Endothelial cell of umbilical vein (primary cell): Measurements from ENCODE around the gene SAMD7. TPM values are rescaled to one million over a fixed set of nuclear protein-coding genes. Genes with fewer than 3 reads are reported as not detected.

Experiments
- BruUV-seq: library from RNA; stranded (reverse); fragments of 400-500 nt; replicated peaks from 2 replicates; lab custom pipeline; 2021; lab: Mats Ljungman, UMichigan
- CTCF ChIA-PET: fragments of 300-600, 350-600 bp; sonication (Branson Sonifier 250); formaldehyde crosslinking; loops from one replicate; lab custom pipeline; 2021; ENCODE audit warnings: antibody characterized with exemption, inconsistent platforms; lab: Charles Lee
- POLR2A ChIA-PET: fragments of 300-600, 350-600 bp; sonication (Branson Sonifier 250); formaldehyde crosslinking; loops from one replicate; lab custom pipeline; 2021; ENCODE audit warnings: antibody characterized with exemption, inconsistent platforms; lab: Charles Lee
- DNase-seq: peaks from one replicate; pipeline ENCODE4 v3.0.0-alpha.2; 2011; ENCODE audit warnings: low read depth, low spot score
- FAIRE-seq: peaks from 2 replicates; lab custom pipeline; 2011; peaks lifted over from hg19 to GRCh38; lab: Jason Lieb, UNC
- H2AFZ ChIP-seq: 2 replicates; pipeline ENCODE4 v1.6.0; 2012; ENCODE audit warnings: low read depth, low read length, control low read depth, inconsistent platforms
- H3K27ac ChIP-seq: 2 replicates; pipeline ENCODE4 v1.5.1; 2011; ENCODE audit warnings: low read depth, mild to moderate bottlenecking, control low read depth, low read length, moderate library complexity; ENCODE audit not compliant: insufficient read depth
- H3K27me3 ChIP-seq, 2 experiments: 2 replicates each; pipeline versions ENCODE4 v1.6.0 to v1.6.1; 2011; ENCODE audit warnings: low read length in 2 of 2, mixed read lengths in 1 of 2; ENCODE audit not compliant: control insufficient read depth in 2 of 2, insufficient read depth in 2 of 2
- H3K36me3 ChIP-seq, 2 experiments: 2 replicates in 1 of 2; 3 replicates in 1 of 2; pipeline ENCODE4 v1.5.1; 2011; ENCODE audit warnings: low read length in 2 of 2, mild to moderate bottlenecking in 1 of 2, moderate library complexity in 1 of 2; ENCODE audit not compliant: control insufficient read depth in 2 of 2, insufficient read depth in 2 of 2; ENCODE audit errors: extremely low read depth in 1 of 2
- H3K4me1 ChIP-seq: 3 replicates; pipeline ENCODE4 v1.5.1; 2011; ENCODE audit warnings: mild to moderate bottlenecking, low read length; ENCODE audit not compliant: control insufficient read depth, insufficient read depth; ENCODE audit errors: extremely low read depth
- H3K4me2 ChIP-seq: 2 replicates; pipeline ENCODE4 v1.6.1; 2011; ENCODE audit warnings: low read length, control low read depth, mixed read lengths; ENCODE audit not compliant: insufficient read depth
- H3K4me3 ChIP-seq, 3 experiments: fragments of 200-600 bp in 1 of 3; sonication (generic), shearing (Covaris generic) in 1 of 3; replicated peaks in 1 of 3; 2 replicates each; pipeline ENCODE4 v1.5.1; 2011 to 2016; ENCODE audit warnings: control low read depth in 3 of 3, low read length in 3 of 3, mild to moderate bottlenecking in 2 of 3, inconsistent platforms in 1 of 3, low read depth in 1 of 3, moderate library complexity in 1 of 3; ENCODE audit not compliant: insufficient read depth in 1 of 3
- H3K79me2 ChIP-seq: 2 replicates; pipeline ENCODE4 v1.6.0; 2012; ENCODE audit warnings: low read length, inconsistent platforms; ENCODE audit not compliant: control insufficient read depth, insufficient read depth
- H3K9ac ChIP-seq: replicated peaks from 2 replicates; pipeline ENCODE3; 2011; ENCODE audit warnings: low read length, control low read depth; ENCODE audit not compliant: insufficient read depth; ENCODE audit errors: extremely low read depth
- H3K9me1 ChIP-seq: replicated peaks from 3 replicates; pipeline ENCODE4 v1.6.0; 2011; ENCODE audit warnings: mild to moderate bottlenecking, low read length; ENCODE audit not compliant: control insufficient read depth, insufficient read depth; ENCODE audit errors: extremely low read depth
- H3K9me3 ChIP-seq: replicated peaks from 2 replicates; pipeline ENCODE4 v1.5.1; 2012; ENCODE audit warnings: low read length, inconsistent platforms; ENCODE audit not compliant: control insufficient read depth, insufficient read depth
- H4K20me1 ChIP-seq: replicated peaks from 2 replicates; pipeline ENCODE3; 2011; ENCODE audit warnings: mild to moderate bottlenecking, low read length; ENCODE audit not compliant: control insufficient read depth, insufficient read depth; ENCODE audit errors: extremely low read depth
- EZH2 ChIP-seq: IDR thresholded peaks from 2 replicates; pipeline ENCODE4 v1.6.1; 2012; ENCODE audit warnings: borderline replicate concordance, low read depth, mild to moderate bottlenecking, moderate library complexity, low read length, inconsistent platforms; ENCODE audit not compliant: severe bottlenecking
- FOS ChIP-seq: IDR thresholded peaks from 2 replicates; pipeline ENCODE4 v1.6.1; 2011; ENCODE audit warnings: mild to moderate bottlenecking, low read length, moderate library complexity, borderline replicate concordance; ENCODE audit not compliant: insufficient read depth
- GATA2 ChIP-seq: IDR thresholded peaks from 2 replicates; pipeline ENCODE4 v1.7.0; 2011; ENCODE audit warnings: low read depth, mild to moderate bottlenecking, moderate library complexity, mixed read lengths, low read length; ENCODE audit not compliant: insufficient read length, insufficient read depth
- JUN ChIP-seq: IDR thresholded peaks from 2 replicates; pipeline ENCODE4 v1.6.1; 2011; ENCODE audit warnings: borderline replicate concordance, low read depth; ENCODE audit not compliant: insufficient read length, insufficient read depth
- MYC ChIP-seq: IDR thresholded peaks from one replicate; pipeline ENCODE4 v1.6.1; 2011; ENCODE audit warnings: mild to moderate bottlenecking, low read depth, low read length
- POLR2A ChIP-seq: IDR thresholded peaks from 2 replicates; pipeline ENCODE4 v1.6.1; 2012; ENCODE audit warnings: low read depth, mild to moderate bottlenecking, control low read depth, low read length
- POLR2AphosphoS5 ChIP-seq: IDR thresholded peaks from 2 replicates; pipeline ENCODE4 v1.6.1; 2012; ENCODE audit warnings: low read depth, mild to moderate bottlenecking, control low read depth, low read length, moderate library complexity; ENCODE audit not compliant: insufficient read depth
- dilution Hi-C: fragments of 300-500 bp; cut with MboI; formaldehyde crosslinking; loops from one replicate; pipeline ENCODE4 v1.15.0; 2019; ENCODE audit warnings: low sequenced_read_pairs; ENCODE audit not compliant: extremely low pct_ligation_motif_present
- intact Hi-C: fragments of 100-400 bp; cut with micrococcal nuclease; formaldehyde crosslinking; loops from one replicate; pipeline ENCODE4 v1.10.0; 2022
- polyA plus RNA-seq, 4 experiments: library from polyadenylated mRNA; depleted of rRNA in 3 of 4; stranded (reverse) in 3 of 4; unstranded in 1 of 4; fragments of >200 nt; gene quantifications; 2 replicates each; pipeline versions ENCODE4 v1.2.1 to v1.2.3, GENCODE V29; 2011 to 2012; ENCODE audit warnings: missing spikeins in 1 of 4
- total RNA-seq: library from RNA; stranded (reverse); gene quantifications from 2 replicates; pipeline ENCODE4 v1.2.3, GENCODE V29; 2021
- TF ChIP-seq, protein P1 (sequence below): IDR thresholded peaks from 2 replicates; pipeline ENCODE4 v1.6.1; 2011; ENCODE audit not compliant: insufficient read depth, insufficient read length
- TF ChIP-seq, protein P2 (sequence below), 2 donors: IDR thresholded peaks; 1 replicate in 1 of 2; 2 replicates in 1 of 2; pipeline ENCODE4 v1.5.1; 2011; ENCODE audit warnings: low read length in 2 of 2, mild to moderate bottlenecking in 2 of 2, moderate library complexity in 2 of 2, control low read depth in 1 of 2, inconsistent platforms in 1 of 2, low read depth in 1 of 2; ENCODE audit not compliant: insufficient read depth in 1 of 2; ENCODE audit errors: extremely low read depth in 1 of 2

Gene SAMD7
- total and polyA plus RNA-seq, 2 donors (not counting 3 experiments of a cell fraction or from before 2014, with no cell fraction given), result not detected

DNA sequence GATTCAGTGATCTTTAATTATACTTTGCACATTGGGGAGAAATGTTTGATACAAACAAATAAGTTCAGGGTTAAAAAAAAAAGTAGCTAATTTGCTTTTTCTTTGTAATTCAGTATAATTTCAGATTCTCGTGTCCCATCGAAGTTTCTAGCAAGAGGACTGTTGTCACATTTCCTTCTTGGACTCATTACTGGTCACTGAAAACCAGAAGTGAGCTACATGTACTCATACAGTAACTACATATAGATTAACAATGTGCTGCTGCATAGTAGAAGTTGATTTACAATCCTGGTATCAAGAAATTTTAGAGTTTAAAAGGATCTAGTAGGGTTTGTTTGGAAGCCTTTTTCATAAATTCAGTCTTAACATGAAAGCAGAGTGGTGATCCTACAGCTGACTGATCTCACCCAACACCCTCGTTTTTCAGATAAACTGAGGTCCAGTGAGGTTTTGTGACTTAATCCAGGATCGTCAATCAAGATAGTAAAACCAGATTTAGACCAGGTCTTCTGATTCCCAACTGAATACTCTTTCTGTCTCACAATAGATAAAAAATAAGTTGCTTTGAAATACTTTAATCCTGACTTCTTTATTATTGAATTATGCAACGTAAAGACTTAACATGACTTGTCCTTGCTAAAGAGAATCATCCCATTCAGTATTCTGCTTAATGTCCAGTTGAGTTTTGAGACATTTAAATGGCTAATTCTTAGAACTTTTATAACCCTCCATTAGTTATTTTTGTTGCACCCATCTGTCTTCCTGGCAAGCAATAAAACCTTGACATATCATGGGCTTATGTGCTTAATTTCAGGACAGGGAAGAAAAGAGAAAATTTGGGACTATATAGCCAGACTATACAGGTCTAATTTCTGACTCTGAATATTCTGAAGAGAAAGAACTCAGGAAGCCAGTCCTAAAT, 58.1 kb downstream of the SAMD7 start:
- dilution Hi-C loops (no loop called here), intact Hi-C loops (no loop called here)
- POLR2A ChIA-PET, result no interaction called here
- Histone ChIP-seq H3K27me3 (no peaks in the 10 kb centered on the region), H3K4me1 (peaks cover 18% of the 10 kb centered on the region), H2AFZ (no peak overlapping the region), H3K4me2 (no peak overlapping the region), H3K9ac (no peak overlapping the region), H3K9me3 (no peaks in the 10 kb centered on the region), H3K4me3 (no peak overlapping the region), H3K36me3 (peaks cover 0 to 5% of the 10 kb centered on the region in 2 experiments), H4K20me1 (peaks cover 11% of the 10 kb centered on the region), H3K79me2 (peaks cover 73% of the 10 kb centered on the region), H3K9me1 (no peaks in the 10 kb centered on the region), H3K27ac (no peak overlapping the region)
- CTCF ChIA-PET, result no interaction called here
- no TSS peak for BruUV-seq
- no peak for DNase-seq
- TF ChIP-seq, protein P1, sequence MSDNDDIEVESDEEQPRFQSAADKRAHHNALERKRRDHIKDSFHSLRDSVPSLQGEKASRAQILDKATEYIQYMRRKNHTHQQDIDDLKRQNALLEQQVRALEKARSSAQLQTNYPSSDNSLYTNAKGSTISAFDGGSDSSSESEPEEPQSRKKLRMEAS, result no peak
- TF ChIP-seq EZH2, result no peak
- no peak for TF ChIP-seq JUN
- TF ChIP-seq GATA2, result no peak
- TF ChIP-seq POLR2AphosphoS5, result no peak
- TF ChIP-seq, protein P2, sequence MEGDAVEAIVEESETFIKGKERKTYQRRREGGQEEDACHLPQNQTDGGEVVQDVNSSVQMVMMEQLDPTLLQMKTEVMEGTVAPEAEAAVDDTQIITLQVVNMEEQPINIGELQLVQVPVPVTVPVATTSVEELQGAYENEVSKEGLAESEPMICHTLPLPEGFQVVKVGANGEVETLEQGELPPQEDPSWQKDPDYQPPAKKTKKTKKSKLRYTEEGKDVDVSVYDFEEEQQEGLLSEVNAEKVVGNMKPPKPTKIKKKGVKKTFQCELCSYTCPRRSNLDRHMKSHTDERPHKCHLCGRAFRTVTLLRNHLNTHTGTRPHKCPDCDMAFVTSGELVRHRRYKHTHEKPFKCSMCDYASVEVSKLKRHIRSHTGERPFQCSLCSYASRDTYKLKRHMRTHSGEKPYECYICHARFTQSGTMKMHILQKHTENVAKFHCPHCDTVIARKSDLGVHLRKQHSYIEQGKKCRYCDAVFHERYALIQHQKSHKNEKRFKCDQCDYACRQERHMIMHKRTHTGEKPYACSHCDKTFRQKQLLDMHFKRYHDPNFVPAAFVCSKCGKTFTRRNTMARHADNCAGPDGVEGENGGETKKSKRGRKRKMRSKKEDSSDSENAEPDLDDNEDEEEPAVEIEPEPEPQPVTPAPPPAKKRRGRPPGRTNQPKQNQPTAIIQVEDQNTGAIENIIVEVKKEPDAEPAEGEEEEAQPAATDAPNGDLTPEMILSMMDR (IDR thresholded peaks at IDR 0.05; ENCODE audit: extremely low read depth in 1 of 2, insufficient read depth in 1 of 2, low read depth in 1 of 2, low read length in 2 of 2), result no peak
- TF ChIP-seq MYC, result no peak
- no peak for TF ChIP-seq FOS
- TF ChIP-seq POLR2A, result no peak
- no peak for FAIRE-seq
